AG04449 (cell line): Measurements from ENCODE around the gene ARHGAP1.

Source experiments
- CTCF ChIA-PET: fragments of 350-600 bp; formaldehyde crosslinking; extraction: SDS; loops from one replicate; lab custom pipeline; 2021; ENCODE audit warnings: antibody characterized with exemption; lab: Yijun Ruan, JAX
- POLR2A ChIA-PET: fragments of 400-600, 350-600 bp; formaldehyde crosslinking; extraction: SDS; loops from one replicate; lab custom pipeline; 2020; ENCODE audit warnings: antibody characterized with exemption, inconsistent platforms; lab: Yijun Ruan, JAX
- DNase-seq: peaks from one replicate; pipeline ENCODE4 v3.0.0-alpha.2; 2010; ENCODE audit warnings: low read depth, low spot score
- H3K4me3 ChIP-seq: 2 replicates; pipeline ENCODE4 v1.5.1; 2011; ENCODE audit warnings: low read depth, mild to moderate bottlenecking, control low read depth, low read length
- TF ChIP-seq, protein P1 (sequence below): IDR thresholded peaks from one replicate; pipeline ENCODE4 v1.5.1; 2011; ENCODE audit warnings: mild to moderate bottlenecking, moderate library complexity, low read length, control low read depth, inconsistent platforms; ENCODE audit not compliant: insufficient read depth; ENCODE audit errors: missing control alignments

ARHGAP1 gene

GRCh38 chr11:46663277-46663940, 37.0 kb downstream of the ARHGAP1 start:
- POLR2A ChIA-PET: interaction anchor here (0.7 kb wide), 1 partner anchor 31 kb away, joined by 3 read pairs; no protein-coding TSS in a partner anchor
- TF ChIP-seq, protein P1, sequence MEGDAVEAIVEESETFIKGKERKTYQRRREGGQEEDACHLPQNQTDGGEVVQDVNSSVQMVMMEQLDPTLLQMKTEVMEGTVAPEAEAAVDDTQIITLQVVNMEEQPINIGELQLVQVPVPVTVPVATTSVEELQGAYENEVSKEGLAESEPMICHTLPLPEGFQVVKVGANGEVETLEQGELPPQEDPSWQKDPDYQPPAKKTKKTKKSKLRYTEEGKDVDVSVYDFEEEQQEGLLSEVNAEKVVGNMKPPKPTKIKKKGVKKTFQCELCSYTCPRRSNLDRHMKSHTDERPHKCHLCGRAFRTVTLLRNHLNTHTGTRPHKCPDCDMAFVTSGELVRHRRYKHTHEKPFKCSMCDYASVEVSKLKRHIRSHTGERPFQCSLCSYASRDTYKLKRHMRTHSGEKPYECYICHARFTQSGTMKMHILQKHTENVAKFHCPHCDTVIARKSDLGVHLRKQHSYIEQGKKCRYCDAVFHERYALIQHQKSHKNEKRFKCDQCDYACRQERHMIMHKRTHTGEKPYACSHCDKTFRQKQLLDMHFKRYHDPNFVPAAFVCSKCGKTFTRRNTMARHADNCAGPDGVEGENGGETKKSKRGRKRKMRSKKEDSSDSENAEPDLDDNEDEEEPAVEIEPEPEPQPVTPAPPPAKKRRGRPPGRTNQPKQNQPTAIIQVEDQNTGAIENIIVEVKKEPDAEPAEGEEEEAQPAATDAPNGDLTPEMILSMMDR: no peak
- H3K4me3 ChIP-seq: no peak overlapping the region
- no peak for DNase-seq
- CTCF ChIA-PET: interaction anchor here (1.4 kb wide), 2 partner anchors 8 to 12 kb away, joined by 4 read pairs; no protein-coding TSS in a partner anchor

DNA sequence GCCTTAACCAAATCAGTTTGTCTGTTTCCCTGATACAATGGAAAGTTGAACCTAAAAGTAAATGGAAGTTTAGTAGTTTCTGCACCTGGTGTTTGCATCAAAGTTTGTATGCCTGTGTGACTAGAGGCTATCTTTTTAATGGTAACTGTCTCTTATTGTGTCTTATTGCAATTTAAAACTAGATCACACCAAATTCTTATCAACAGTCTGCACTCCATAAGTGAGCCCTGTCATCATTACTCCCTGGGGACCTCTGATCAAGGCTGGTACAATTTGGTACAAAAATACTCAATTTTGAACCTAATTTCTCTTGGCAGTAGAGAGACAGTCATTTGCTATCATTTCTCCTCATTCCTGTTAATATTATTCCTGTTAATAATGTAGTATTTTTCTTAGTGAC, 38.1 kb downstream of the ARHGAP1 start:
- no peak overlapping the region for H3K4me3 ChIP-seq
- ChIA-PET POLR2A (no interaction called here), CTCF (interaction anchor here (1.0 to 1.4 kb wide), 3 partner anchors 9 to 13 kb away, joined by 4 read pairs; no protein-coding TSS in a partner anchor)
- TF ChIP-seq, protein P1: no peak
- DNase-seq: no peak

DNA sequence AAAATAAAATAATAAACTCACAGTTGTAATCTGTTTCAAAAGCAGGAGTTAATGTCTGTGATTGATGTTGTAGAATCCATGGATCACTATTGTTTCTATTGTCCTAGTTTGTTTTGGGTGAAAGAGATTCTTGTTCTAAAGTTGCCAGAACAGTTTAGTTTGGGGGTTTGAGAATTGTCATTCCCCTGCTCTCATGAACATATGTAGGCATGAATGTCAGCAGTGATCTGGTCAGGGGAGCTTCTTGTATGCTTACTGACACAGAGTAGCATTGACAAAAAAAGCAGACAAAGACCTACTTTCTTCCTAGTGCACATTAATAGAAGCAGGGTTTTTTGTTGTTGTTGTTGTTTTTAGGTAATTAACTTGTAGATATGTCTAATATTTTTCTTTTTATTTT, 38.6 kb downstream of the ARHGAP1 start:
- ChIA-PET CTCF (interaction anchor here (1.0 kb wide), 1 partner anchor 12 kb away, joined by 4 read pairs; no protein-coding TSS in a partner anchor), POLR2A (no interaction called here)
- no peak overlapping the region for H3K4me3 ChIP-seq
- TF ChIP-seq, protein P1: no peak
- no peak for DNase-seq

DNA sequence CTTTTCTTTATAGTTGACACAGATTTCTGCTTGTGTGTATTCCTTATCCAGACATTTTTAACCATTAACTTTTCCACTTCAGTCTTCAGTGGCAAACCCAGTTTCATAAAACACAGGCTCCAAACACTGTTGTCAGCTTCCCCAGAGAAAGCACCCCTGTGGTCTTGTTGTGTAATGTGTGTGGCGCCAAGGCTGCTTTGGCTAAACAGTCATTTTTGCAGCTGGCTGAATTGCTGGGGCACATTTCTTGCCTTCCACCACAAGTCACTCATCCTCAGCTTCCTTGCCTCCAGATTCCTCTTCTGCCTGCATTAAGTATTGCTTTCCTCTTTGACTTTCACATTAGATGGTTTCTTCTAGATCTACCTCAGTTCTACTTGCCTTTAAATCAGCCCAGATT, 40.5 kb downstream of the ARHGAP1 start:
- CTCF ChIA-PET: interaction anchor here (1.5 to 2.8 kb wide), 2 partner anchors 10 to 12 kb away, joined by 4 to 12 read pairs; no protein-coding TSS in a partner anchor
- POLR2A ChIA-PET: no interaction called here
- no peak overlapping the region for H3K4me3 ChIP-seq
- peak; percentile 70 for DNase-seq
- TF ChIP-seq, protein P1: no peak

GRCh38 chr11:46658259-46658658, 42.2 kb downstream of the ARHGAP1 start:
- CTCF ChIA-PET: interaction anchor here (0.7 to 2.8 kb wide), 4 partner anchors 9 to 14 kb away, joined by 3 to 12 read pairs (median 4); no protein-coding TSS in a partner anchor
- TF ChIP-seq, protein P1: no peak
- POLR2A ChIA-PET: interaction anchor here (0.6 to 1.3 kb wide), 2 partner anchors 9 to 17 kb away, joined by 6 read pairs; no protein-coding TSS in a partner anchor
- H3K4me3 ChIP-seq: no peak overlapping the region
- DNase-seq: no peak

DNA sequence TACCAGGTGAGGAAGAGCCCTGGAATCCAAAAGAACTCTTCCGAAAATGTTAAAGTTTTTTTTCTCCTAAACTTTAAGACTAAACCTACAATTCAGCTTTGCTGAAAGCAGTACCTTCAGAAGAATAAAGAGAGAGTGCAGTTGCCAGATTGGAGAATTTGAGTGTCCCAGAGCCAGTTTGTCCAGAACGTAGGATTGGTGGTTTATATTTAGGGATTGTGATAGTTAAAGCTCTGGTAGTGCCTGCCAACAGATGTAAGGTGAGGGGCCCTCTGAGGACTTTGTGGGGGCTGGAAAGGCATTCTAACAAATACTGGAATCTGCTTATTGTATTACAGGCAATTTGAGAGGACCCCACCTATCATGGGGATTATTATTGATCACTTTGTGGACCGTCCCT, 43.2 kb downstream of the ARHGAP1 start:
- no peak for DNase-seq
- POLR2A ChIA-PET: no interaction called here
- TF ChIP-seq, protein P1: no peak
- H3K4me3 ChIP-seq: no peak overlapping the region
- CTCF ChIA-PET: interaction anchor here (1.3 kb wide), 1 partner anchor 8 kb away, joined by 3 read pairs; no protein-coding TSS in a partner anchor
